ENCODE data around the gene PALS1.
"Not testable (repeated sequence)": the region's sequence is repeated elsewhere in the genome, so short reads cannot be mapped to it uniquely, and the experiment has no call there.

The PALS1 gene

DNA sequence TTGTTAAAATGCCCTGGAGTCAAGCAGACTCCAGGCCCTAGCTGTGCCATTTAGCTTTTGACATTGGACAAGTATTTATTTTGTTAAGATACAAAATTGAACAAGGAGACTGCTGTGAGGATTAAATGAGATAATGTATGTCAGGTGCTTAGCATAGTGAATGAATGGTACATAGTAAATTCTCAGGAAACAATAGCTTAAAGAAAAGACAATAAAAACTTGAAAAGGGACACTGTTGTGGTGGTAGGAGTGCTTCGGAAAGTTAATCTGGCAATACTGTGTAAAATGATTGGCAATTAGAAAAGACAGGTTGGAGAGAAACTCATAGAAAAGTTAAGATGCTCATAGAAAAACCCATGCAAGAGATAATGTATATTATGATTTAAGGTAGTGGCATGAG lies 19.7 kb downstream of the PALS1 start:
- no peak for DNase-seq

DNA sequence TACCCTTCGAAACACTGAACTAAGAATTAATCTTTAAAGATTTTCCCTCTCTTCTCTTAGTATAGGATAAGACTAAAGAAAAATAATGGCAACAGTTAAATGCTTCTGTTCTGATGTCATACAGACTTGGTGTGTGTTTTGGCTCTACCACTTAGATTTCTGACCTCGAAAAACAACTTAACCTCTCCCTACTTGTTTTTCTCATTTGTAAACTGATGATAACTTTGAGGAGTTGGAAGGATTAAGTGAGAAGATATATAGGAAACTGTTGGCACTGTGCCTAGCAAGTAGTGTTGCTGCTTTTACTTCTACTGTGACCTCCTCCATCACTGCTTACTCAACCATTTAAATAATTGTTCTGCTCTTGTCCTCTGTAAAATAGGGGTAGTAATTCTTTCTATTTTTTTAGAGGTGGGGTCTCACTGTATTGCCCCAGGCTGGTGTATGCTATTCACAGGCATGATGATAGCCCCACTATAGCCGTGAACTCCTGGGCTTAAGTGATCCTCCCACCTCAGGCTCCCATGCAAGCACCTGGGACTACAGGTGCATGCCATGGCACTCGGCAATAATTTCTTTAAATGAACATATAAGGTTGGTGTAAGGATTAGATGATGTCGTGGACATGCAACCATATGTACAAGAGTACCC lies 22.4 kb downstream of the PALS1 start:
- DNase-seq, result no peak

DNA sequence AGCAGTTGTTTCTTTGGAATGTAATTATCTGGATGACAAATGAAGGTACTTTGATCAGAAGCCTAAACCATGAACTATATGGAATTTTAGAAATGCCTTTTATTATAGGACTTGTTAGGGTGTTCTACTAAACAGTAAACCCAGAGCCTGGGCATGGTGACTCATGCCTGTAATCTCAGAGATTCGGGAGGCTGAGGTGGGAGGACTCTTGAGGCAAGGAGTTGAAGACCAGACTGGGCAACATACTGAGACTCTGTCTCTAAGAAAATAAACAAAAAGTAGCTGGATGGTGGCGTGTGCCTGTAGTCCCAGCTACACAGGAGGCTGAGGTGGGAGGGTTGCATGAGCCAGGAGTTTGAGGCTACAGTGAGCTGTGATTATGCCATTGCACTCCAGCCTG lies 23.9 kb downstream of the PALS1 start:
- DNase-seq, result no peak

DNA sequence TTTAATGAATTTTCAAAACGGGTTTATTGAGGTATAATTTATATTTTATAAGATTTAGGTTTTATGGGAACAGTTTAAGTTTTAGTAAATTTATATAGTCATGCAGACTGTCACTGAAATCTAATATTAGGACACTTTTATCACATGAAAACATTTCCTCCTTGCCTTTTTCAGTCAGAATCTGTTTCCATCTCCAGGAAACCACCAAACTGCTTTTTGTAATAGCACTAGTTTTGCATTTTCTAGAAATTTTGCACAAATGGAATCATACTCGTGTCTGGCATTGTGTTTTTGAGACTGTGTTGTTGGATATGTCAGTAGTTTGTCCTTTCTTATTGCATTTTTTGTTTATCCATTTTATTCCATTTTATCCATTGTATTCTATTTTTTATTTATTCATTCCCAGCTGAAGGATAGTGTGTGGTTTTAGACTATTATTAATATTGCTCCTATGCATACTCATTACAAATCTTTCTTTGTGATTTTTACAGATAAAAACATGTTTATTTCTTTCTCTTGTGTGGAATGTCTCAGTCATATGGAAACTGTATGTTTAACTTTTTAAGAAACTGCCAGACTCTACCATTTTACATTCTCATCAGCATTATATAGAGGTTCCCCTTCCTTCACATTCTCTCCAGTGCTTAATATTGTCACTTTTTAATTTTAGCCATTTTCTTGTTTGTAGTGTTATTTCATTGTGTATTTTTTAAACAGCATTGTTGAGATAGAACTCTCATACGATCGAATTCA lies 26.5 kb downstream of the PALS1 start:
- no peak for DNase-seq

DNA sequence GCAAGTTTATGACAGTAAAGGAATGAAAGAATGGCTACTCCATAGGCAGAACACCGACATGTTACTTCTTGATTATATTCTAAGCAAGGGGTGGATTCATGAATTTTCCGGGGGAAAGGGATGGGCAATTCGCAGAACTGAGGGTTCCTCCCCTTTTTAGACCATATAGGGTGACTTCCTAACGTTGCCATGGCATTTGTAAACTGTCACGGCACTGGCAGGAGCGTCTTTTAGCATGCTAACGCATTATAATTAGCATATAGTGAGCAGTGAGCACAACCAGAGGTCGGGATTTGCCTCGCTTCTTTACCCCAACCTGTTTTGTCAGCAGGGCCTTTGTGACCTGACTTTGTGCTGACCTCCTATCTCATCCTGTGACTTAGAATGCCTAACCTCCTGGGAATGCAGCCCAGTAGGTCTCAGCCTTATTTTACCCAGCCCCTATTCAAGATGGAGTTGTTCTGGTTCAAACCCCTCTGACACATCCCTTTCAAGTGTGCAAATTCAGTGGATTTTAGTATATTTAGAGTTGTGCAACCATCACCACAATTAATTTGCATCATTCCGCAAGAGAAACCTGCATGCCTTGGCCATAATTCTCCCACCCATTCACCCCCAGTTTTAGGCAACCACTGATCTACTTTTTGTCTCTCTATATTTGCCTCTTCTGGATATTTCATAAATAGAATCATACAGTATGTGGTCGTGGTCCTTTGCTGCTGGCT lies 27.4 kb downstream of the PALS1 start:
- DNase-seq, result no peak

DNA sequence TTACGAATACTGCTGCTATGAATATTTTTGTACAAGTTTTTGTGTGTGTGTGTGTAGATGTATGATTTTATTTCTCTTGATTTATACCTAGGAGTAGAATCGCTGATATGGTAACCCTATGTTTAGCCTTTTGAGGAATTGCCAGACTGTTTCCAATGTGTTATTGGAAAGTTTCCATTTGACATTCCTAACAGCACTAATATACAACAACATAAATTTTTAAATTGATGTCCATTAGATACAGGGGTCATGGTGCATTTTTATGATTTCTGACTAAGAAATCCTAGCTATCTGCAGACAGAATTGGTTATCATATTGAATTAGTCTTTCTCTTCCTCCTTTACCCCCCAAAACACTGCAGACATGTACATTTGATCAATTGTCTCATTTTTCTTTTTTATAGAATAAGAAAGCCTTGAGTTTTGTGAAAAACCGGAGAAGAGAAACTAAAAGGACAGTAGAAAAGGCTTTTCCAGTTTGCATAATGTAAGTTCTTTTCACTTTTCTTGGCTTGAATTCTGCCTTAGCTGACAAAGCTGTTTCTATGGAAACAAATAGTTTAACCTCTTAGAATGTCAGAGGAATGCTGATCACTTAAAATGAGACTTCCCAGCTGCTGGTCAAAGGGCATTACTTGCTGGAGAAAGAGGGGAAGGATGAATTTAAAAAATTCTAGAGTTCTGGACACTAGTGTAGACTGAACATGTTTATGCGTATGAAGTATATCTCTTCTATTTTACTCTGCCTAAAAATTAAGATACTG lies 28.2 kb downstream of the PALS1 start:
- peak; percentile 77 for DNase-seq

DNA sequence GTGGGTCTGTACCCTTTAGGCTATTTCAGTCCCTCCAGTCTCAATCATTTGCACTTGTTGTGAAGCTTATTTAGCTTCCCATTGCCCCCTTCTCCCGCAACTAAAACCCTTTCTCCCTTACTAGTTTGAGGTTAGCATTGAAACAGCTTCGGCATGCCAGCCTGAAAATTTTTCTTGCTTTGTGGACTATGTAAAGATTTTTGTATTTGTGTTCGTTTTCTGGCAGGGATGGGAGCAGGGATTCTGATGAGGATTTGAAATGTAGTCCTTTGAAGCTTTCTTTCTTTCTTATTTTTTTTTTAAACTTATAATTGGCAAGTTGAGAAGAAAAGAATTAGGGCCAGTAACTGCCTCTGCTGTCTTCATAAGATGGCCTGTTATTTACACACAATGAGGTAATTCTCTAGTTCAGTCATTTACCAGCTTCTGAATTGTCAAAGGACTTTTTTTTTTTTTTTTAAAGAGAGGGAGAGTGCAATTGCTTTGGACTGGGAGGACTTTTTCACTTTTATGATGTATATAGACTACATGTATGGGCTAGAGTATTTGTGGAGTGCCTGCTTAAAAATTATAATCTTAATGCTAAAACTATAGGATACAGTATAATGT lies 29.0 kb downstream of the PALS1 start:
- DNase-seq, result no peak

DNA sequence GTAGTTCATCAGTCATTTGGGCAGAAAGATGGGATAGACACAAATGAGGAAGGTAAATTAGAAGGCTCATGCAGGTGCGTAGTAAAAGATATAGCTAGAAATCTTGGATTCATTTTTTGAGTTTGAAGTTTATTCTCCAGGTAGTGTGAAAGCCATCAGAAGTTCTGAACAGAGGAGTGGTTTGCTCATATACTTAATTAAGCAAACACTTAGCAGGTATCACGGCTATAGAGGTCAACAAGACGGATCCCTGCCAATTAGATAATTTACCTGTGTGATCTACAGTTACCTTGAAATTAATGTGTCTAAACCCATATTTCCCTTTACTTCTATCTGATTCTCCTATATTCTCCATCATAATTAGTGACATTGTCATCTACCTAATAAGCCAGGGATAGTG lies 29.7 kb downstream of the PALS1 start:
- DNase-seq, result no peak

DNA sequence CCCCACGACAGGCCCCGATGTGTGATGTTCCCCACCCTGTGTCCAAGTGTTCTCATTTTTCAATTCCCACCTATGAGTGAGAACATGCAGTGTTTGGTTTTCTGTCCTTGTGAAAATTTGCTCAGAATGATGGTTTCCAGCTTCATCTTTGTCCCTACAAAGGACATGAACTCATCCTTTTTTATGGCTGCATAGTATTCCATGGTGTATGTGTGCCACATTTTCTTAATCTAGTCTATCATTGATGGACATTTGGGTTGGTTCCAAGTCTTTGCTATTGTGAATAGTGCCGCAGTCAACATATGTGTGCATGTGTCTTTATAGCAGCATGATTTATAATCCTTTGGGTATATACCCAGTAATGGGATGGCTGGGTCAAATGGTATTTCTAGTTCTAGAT lies 32.0 kb downstream of the PALS1 start:
- DNase-seq, result not testable (repeated sequence)

DNA sequence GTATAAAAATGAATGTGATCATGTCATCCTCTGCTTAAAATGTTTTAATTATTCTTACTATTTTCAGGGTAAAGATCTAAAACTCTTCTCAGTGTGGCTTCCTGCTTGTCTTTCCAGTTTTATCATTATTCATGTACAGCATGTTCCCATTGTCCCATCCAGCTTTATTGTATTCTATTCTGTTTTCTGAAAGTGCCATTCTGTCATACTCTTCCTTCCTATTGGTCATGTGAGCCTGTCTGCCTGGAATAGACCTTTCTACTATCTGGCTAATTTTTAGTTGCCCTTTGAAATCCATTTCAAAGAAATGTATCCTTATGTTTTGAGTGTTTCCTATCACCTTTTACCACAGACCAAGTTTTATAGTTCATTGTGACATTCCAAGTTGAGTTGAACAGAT lies 34.9 kb downstream of the PALS1 start:
- no peak for DNase-seq

DNA sequence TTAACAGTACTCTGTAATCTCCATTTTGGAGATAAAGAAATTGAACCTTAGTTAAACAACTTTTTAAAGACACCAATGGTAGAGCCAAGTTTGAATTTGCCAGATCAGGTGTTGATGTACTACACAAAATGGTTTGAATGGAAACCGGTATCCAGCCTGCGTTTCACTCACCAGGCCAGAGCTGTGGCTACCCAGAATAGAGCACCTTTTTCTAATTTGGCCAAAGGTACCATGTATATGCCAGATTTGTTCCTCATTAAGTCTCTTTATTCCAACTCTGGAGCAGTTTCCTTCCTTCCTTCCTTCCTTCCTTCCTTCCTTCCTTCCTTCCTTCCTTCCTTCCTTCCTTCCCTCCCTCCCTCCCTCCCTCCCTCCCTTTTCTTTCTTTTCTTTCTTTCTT lies 39.3 kb downstream of the PALS1 start:
- DNase-seq, result no peak

DNA sequence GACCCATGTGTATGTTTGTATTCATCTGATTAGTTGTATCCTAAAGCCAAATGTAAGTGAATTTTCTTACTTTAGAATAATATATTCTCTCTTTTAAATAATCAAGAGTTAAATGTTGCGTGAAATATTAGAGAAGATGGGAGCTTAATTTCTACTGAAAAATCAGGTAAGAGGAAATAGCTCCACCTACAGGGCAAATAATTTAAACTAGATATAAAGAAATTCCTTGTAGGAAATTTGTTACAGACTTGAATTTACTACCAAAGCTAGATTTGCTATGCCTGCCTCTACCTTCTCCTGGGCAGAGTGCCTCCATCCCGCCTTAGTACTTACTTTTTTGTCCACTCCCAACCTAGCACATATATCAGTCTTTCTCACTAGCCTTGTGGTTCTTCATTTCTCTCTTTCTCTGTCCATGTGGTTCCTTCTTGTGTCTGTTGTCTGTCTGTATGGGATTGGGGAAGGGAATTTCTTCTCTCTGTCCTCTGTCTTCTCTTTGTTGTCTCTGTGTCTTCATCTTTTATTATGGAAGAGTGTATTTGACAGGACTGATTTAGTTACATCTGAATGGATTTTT lies 44.7 kb downstream of the PALS1 start:
- DNase-seq, result peak; percentile 24
